Fibroblast of mammary gland (primary cell): ENCODE measurements around the gene WASHC4.
A peak's percentile ranks its signal among the peaks of the same experiment; 100 is the strongest.

Source experiments
- DNase-seq: peaks from one replicate; pipeline ENCODE4 v3.0.0-alpha.2; 2010; ENCODE audit warnings: low read depth
- H3K4me3 ChIP-seq: 2 replicates; pipeline ENCODE4 v1.5.1; 2011; ENCODE audit warnings: low read depth, mild to moderate bottlenecking, low read length, moderate library complexity; ENCODE audit not compliant: control insufficient read depth
- TF ChIP-seq, protein P1 (sequence below): conservative IDR thresholded peaks from 2 replicates; pipeline ENCODE4 v1.5.1; 2011; ENCODE audit warnings: low read depth, low read length, inconsistent platforms; ENCODE audit not compliant: control insufficient read depth, insufficient read depth

WASHC4 gene

DNA sequence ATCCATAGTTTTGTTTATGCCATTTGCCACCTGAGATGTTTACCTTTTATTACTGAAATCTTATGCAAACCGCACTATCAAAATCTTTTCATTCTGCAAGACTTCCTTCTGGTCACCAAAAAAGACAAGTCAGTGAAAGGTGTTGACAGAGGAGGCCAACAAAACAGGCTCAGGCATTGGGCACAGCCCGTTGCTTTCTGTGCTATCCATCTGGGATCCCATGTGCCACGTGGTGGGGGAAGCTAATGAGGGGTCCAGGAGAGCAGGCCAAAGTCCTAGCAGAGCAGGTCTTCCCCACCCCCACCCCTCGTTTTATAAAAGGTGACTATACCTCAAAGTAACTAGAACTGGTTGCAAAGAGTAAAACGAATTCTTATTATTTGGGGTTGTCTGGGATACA is 24.5 kb upstream of the WASHC4 start:
- peak; percentile 12 for DNase-seq
- TF ChIP-seq, protein P1, sequence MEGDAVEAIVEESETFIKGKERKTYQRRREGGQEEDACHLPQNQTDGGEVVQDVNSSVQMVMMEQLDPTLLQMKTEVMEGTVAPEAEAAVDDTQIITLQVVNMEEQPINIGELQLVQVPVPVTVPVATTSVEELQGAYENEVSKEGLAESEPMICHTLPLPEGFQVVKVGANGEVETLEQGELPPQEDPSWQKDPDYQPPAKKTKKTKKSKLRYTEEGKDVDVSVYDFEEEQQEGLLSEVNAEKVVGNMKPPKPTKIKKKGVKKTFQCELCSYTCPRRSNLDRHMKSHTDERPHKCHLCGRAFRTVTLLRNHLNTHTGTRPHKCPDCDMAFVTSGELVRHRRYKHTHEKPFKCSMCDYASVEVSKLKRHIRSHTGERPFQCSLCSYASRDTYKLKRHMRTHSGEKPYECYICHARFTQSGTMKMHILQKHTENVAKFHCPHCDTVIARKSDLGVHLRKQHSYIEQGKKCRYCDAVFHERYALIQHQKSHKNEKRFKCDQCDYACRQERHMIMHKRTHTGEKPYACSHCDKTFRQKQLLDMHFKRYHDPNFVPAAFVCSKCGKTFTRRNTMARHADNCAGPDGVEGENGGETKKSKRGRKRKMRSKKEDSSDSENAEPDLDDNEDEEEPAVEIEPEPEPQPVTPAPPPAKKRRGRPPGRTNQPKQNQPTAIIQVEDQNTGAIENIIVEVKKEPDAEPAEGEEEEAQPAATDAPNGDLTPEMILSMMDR, result no peak
- H3K4me3 ChIP-seq, result peak overlapping the region; percentile 93

DNA sequence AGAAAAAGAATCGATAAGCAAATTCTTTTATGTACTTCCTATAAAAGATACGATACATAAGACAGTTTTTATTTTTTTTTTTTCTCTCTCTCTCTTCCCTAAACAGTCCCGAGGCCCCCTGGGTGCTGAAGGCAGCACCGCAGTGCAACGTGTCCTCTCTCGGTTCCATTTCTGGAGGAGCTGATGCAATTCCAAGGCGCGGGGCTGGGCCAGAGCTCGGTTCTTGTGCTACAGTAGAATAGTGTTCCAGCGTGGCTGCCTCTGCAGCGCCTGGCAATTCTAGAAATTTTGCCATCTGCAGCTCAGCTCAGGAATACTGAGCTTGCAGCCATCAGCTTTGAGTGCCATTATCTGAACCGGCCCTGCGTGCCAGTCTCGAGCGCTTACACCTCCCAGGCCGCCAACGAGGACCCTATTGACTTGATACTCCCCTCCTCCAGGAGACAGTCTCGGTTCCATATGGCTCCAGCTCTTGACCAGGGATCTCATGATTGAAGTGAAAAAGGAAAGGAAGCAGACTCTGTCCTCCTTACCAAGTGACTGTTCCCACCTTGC is 23.9 kb upstream of the WASHC4 start:
- peak overlapping the region; percentile 93 for H3K4me3 ChIP-seq
- DNase-seq, result peak; percentile 71
- TF ChIP-seq, protein P1, result peak; percentile 17

DNA sequence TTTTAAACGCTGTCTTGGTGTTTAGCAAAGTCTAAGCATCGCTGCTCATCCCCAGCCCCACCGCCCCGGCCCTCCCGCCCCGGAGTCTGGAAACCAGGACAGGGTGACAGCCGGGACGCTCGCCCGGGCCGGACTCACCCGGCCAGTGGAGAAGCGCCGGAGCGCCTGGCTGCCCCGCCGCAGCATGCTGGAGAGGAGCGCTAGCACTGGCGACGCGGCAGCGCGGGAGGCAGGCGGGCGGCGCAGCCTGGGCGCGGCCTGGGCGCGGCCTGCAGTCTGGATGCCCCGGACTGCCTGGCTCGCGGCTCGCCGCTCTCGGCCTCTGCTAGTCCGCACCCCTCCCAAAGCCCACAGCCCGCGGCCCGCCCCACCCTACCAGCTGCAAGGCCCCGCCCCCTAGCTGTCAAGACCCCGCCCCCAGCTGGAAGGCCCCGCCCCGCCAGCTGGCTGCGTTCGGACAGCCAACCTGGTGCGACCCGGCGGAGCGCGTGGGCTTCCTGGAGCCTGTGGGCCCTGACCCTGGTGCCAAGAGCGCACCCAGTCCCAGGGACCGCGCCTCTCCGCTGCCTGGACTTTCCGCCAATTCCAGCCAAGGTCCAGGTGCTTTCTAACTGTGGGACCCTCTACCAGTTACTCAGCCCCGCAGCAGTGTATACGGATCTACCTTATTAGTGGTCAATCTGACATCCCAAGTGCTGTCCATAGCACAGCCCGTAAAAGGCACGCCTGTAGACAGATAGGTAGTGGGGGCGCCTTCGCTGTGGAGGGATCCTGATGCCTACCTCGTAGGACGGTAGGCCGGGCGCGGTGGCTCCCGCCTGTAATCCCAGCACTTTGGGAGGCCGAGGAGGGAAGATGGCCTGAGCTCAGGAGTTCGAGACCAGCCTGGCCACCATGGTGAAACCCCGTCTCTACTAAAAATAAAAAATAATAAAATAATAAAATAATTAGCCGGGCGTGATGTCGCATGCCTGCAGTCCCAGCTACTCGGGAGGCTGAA is 23.0 kb upstream of the WASHC4 start, which contains the start of gene ALDH1L2:
Gene ALDH1L2, minus strand, starts transcription at position 208 of the 1,000 bp plus-strand sequence. Its CDS starts 22 bp downstream, at position 186.
- peak; percentile 89 for DNase-seq
- TF ChIP-seq, protein P1, result no peak
- H3K4me3 ChIP-seq, result peak within 1 kb of the TSS; percentile 93

- no peak for DNase-seq
- TF ChIP-seq, protein P1, result no peak
- no peak overlapping the region for H3K4me3 ChIP-seq
Measured at GRCh38 chr12:105085501-105085900, 22.0 kb upstream of the WASHC4 start.

DNA sequence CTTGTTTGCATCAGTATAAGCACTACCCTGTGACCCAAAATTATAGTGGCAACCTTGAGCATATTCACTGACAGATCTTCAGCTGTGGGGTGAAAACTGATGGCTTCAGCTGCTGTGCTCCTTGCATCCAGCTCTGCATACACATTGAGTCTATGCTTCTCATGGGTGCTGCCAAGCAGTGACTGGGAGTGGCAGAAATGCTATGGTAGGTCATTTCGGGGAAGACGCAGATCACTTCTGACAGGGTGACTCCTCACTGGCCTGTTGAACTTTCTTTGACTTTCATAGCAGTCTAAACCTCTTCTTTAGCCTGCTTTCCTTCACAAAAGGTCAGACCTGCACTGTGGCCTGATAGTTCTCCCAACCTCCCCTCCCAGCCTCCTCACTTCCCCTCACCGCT is 17.7 kb upstream of the WASHC4 start:
- TF ChIP-seq, protein P1, result no peak
- no peak overlapping the region for H3K4me3 ChIP-seq
- DNase-seq, result no peak

- DNase-seq, result no peak
- no peak overlapping the region for H3K4me3 ChIP-seq
- TF ChIP-seq, protein P1, result no peak
Measured at GRCh38 chr12:105090361-105090760, 17.2 kb upstream of the WASHC4 start.
